K562 (cell line): ENCODE results near the gene CLC. TPM values are rescaled to one million over a fixed set of nuclear protein-coding genes. Genes with fewer than 3 reads are reported as not detected.

Source experiments
- ATAC-seq: fragments of 200-7000 bp; cut with Tn5 transposase; 3 replicates; pipeline ENCODE4 v1.9.1; 2020; ENCODE audit warnings: moderate library complexity
- BruUV-seq: library from RNA; stranded (reverse); fragments of 400-500 nt; replicated peaks from 2 replicates; lab custom pipeline; 2021; lab: Mats Ljungman, UMichigan
- CTCF ChIA-PET: fragments of 300-600 bp; formaldehyde crosslinking; extraction: SDS; loops from one replicate; lab custom pipeline; 2021; ENCODE audit warnings: low intra/inter-chr PET ratio; lab: Yijun Ruan, JAX
- POLR2A ChIA-PET: fragments of 300-600, 350-650 bp; sonication (Branson Sonifier 250); formaldehyde crosslinking; extraction: SDS; loops from one replicate; lab custom pipeline; 2021; ENCODE audit warnings: antibody characterized with exemption, inconsistent platforms; lab: Yijun Ruan, JAX
- DNase-seq, 4 experiments: peaks; one replicate each; pipeline versions ENCODE4 v3.0.0 to v3.0.0-alpha.2; 2011 to 2018; ENCODE audit warnings: low spot score in 3 of 4, mixed read lengths in 3 of 4; ENCODE audit errors: extremely low read depth in 1 of 4
- FAIRE-seq: peaks from 2 replicates; lab custom pipeline; 2011; peaks lifted over from hg19 to GRCh38; lab: Jason Lieb, UNC
- H2AFZ ChIP-seq: 2 replicates; pipeline ENCODE4 v1.6.0; 2011; ENCODE audit warnings: low read depth, low read length, control low read depth, inconsistent platforms
- H3K27ac ChIP-seq: fragments of 200-600 bp; 3 replicates; pipeline ENCODE4 v1.8.0; 2011; ENCODE audit warnings: low read depth, mild to moderate bottlenecking, control low read depth, inconsistent platforms, low read length, moderate library complexity, mixed read lengths; ENCODE audit errors: extremely low read depth
- H3K27me3 ChIP-seq, 2 experiments: fragments of 300-600 bp in 1 of 2; 2 replicates in 1 of 2; 3 replicates in 1 of 2; pipeline versions ENCODE4 v1.6.0 to v1.8.0; 2011; ENCODE audit warnings: inconsistent platforms in 2 of 2, low read length in 2 of 2, mild to moderate bottlenecking in 1 of 2, mixed read lengths in 1 of 2, moderate library complexity in 1 of 2; ENCODE audit not compliant: control insufficient read depth in 2 of 2, insufficient read depth in 2 of 2
- H3K36me3 ChIP-seq: fragments of 300-600 bp; 3 replicates; pipeline ENCODE4 v1.8.0; 2011; ENCODE audit warnings: mild to moderate bottlenecking, low read length, inconsistent platforms; ENCODE audit not compliant: control insufficient read depth, insufficient read depth
- H3K4me1 ChIP-seq, 2 experiments: fragments of 200-600 bp in 1 of 2; replicated peaks in 1 of 2; 2 replicates in 1 of 2; 3 replicates in 1 of 2; pipeline versions ENCODE4 v1.5.1 to v1.8.0; 2011; ENCODE audit warnings: inconsistent platforms in 2 of 2, low read length in 2 of 2, mild to moderate bottlenecking in 1 of 2, mixed read lengths in 1 of 2, moderate library complexity in 1 of 2; ENCODE audit not compliant: control insufficient read depth in 2 of 2, insufficient read depth in 2 of 2
- H3K4me2 ChIP-seq: 2 replicates; pipeline ENCODE4 v1.6.1; 2011; ENCODE audit warnings: low read length, control low read depth, inconsistent platforms, mixed read lengths; ENCODE audit not compliant: insufficient read depth
- H3K4me3 ChIP-seq: fragments of 200-600 bp; sonication (generic), shearing (Covaris generic); 2 replicates; pipeline ENCODE4 v1.5.1; 2016; ENCODE audit warnings: control low read depth, inconsistent platforms
- H3K79me2 ChIP-seq: fragments of 200-600 bp; 3 replicates; pipeline ENCODE4 v1.8.0; 2011; ENCODE audit warnings: low read length, inconsistent platforms; ENCODE audit not compliant: control insufficient read depth, insufficient read depth
- H3K9ac ChIP-seq, 2 experiments: 2 replicates each; pipeline versions ENCODE4 v1.6.0 to v1.6.1; 2011; ENCODE audit warnings: low read depth in 2 of 2, low read length in 2 of 2, control low read depth in 1 of 2, inconsistent platforms in 1 of 2, mild to moderate bottlenecking in 1 of 2, mixed read lengths in 1 of 2; ENCODE audit not compliant: insufficient read depth in 1 of 2
- H3K9me1 ChIP-seq: one replicate; pipeline ENCODE4 v1.6.0; 2011; ENCODE audit warnings: inconsistent platforms, mild to moderate bottlenecking, low read length, moderate library complexity; ENCODE audit not compliant: control insufficient read depth, insufficient read depth
- H3K9me3 ChIP-seq: replicated peaks from 2 replicates; pipeline ENCODE4 v1.5.1; 2011; ENCODE audit warnings: low read depth, low read length, inconsistent platforms; ENCODE audit not compliant: control insufficient read depth, insufficient read depth
- H4K20me1 ChIP-seq: replicated peaks from 2 replicates; pipeline ENCODE4 v1.6.1; 2011; ENCODE audit warnings: low read length, inconsistent platforms, mixed read lengths; ENCODE audit not compliant: control insufficient read depth, insufficient read depth
- ESRRB ChIP-seq: fragments of 250-450 bp; sonication (Bioruptor Pico); IDR thresholded peaks from 2 replicates; pipeline ENCODE4 v1.5.0; 2020; ENCODE audit warnings: mild to moderate bottlenecking, moderate library complexity, borderline replicate concordance
- FOXJ2 ChIP-seq: fragments of 200-800 bp; sonication (Bioruptor generic); IDR thresholded peaks from 2 replicates; pipeline ENCODE4 v1.6.1; 2016; ENCODE audit warnings: missing genetic modification characterization, missing compliant biosample characterization
- GATAD2B ChIP-seq: fragments of 450-650 bp; IDR thresholded peaks from 2 replicates; pipeline ENCODE4 v1.6.1; 2017; ENCODE audit warnings: mild to moderate bottlenecking, borderline replicate concordance
- GTF2E2 ChIP-seq: fragments of 200-800 bp; sonication (Bioruptor generic); IDR thresholded peaks from 2 replicates; pipeline ENCODE4 v1.6.1; 2016; ENCODE audit warnings: missing genetic modification characterization, missing compliant biosample characterization
- HDGF ChIP-seq: fragments of 450-650 bp; IDR thresholded peaks from 2 replicates; pipeline ENCODE4 v1.6.1; 2016
- HMGN3 ChIP-seq: IDR thresholded peaks from 2 replicates; pipeline ENCODE4 v1.6.1; 2011; ENCODE audit warnings: borderline replicate concordance, low read depth, mild to moderate bottlenecking, mixed read lengths, low read length; ENCODE audit not compliant: insufficient read length; ENCODE audit errors: extremely low read depth
- PCBP1 ChIP-seq: fragments of 200-400 bp; formaldehyde crosslinking; IDR thresholded peaks from 2 replicates; pipeline ENCODE4 v1.6.1; 2018; ENCODE audit warnings: mild to moderate bottlenecking, low read depth, low read length; ENCODE audit not compliant: poor library complexity, severe bottlenecking
- POU5F1 ChIP-seq: fragments of 150-350 bp; IDR thresholded peaks from 2 replicates; pipeline ENCODE4 v1.6.1; 2014; ENCODE audit warnings: borderline replicate concordance, low read length, low read depth, mild to moderate bottlenecking; ENCODE audit not compliant: partially characterized antibody
- RB1 ChIP-seq: fragments of 450-650 bp; IDR thresholded peaks from 2 replicates; pipeline ENCODE4 v1.6.1; 2017; ENCODE audit warnings: low read depth, mild to moderate bottlenecking
- ZBTB43 ChIP-seq: sonication (generic); formaldehyde crosslinking; IDR thresholded peaks from 2 replicates; pipeline ENCODE4 v1.8.0; 2023; ENCODE audit warnings: mild to moderate bottlenecking, missing genetic modification reagents
- ZEB2 ChIP-seq: fragments of 450-650 bp; IDR thresholded peaks from 2 replicates; pipeline ENCODE4 v1.6.1; 2016
- ZNF408 ChIP-seq: fragments of 250-450 bp; sonication (Bioruptor Pico); IDR thresholded peaks from 2 replicates; pipeline ENCODE4 v1.4.0; 2020; ENCODE audit warnings: low read depth, mild to moderate bottlenecking, moderate library complexity
- in situ Hi-C: fragments of 300-500 bp; cut with MboI; formaldehyde crosslinking; loops from 4 replicates; pipeline ENCODE4 v1.15.0; 2018; ENCODE audit warnings: inconsistent platforms, mixed read lengths
- intact Hi-C: fragments of 100-400 bp; cut with micrococcal nuclease; formaldehyde crosslinking; loops from 2 replicates; pipeline ENCODE4 v1.14.2; 2022
- polyA plus RNA-seq, 8 experiments: library from polyadenylated mRNA; depleted of rRNA in 4 of 8; stranded (reverse) in 5 of 8; unstranded in 3 of 8; fragments of >200 nt; fragmentation: Nextera tagmentation in 2 of 8; fragmentation: Illumina TruSeq in 1 of 8; extraction: Ambion mirVana in 2 of 8; extraction: Trizol in 1 of 8; gene quantifications; 2 replicates each; pipeline versions ENCODE4 v1.2.1 to v1.2.3, GENCODE V29; 2011 to 2014; ENCODE audit warnings: inconsistent platforms in 1 of 8, missing spikeins in 1 of 8
- total RNA-seq, 7 experiments: library from RNA; depleted of rRNA in 6 of 7; stranded (reverse); fragments of >200 nt in 6 of 7; fragmentation: Illumina TruSeq in 2 of 7; extraction: Trizol in 2 of 7; gene quantifications; 2 replicates each; pipeline versions ENCODE4 v1.2.1 to v1.2.3, GENCODE V29; 2011 to 2021; ENCODE audit warnings: low replicate concordance in 1 of 7
- TF ChIP-seq, protein P1 (sequence below): fragments of 250-450 bp; sonication (Bioruptor Pico); IDR thresholded peaks from 2 replicates; pipeline ENCODE4 v1.4.0; 2020
- TF ChIP-seq, protein P2 (sequence below): fragments of 450-650 bp; IDR thresholded peaks from 2 replicates; pipeline ENCODE4 v1.6.1; 2018; ENCODE audit warnings: mild to moderate bottlenecking, low read depth; ENCODE audit not compliant: partially characterized antibody

The CLC gene
- total and polyA plus RNA-seq, 9 of the 15 experiments (the other 6 are each of a cell fraction or from before 2014, with no cell fraction given), result 0.44 to 1.1 (median 0.67) TPM; not detected in 3

DNA sequence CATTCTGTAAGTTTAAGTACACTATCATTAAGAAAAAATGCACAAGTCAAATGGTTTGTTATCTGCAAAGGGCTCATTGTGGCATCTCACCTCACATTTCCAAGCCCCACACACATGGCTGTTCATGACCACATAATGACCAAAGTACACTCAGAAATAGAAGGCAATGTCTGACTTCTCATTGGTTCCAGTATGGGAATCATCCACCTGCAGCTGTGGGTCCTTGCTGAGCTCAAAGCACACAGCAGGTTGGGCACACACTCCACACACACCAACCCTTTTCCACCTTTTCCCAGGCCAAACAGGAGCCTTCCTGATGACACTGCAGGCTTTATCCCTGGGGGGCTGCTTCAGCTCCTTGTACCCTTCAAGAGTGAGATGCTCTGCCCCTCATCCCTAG lies 11.8 kb downstream of the CLC start:
- no peak for FAIRE-seq
- TF ChIP-seq POU5F1, result no peak
- TF ChIP-seq ZBTB43, result no peak
- no peak for TF ChIP-seq GTF2E2
- no peak for TF ChIP-seq HMGN3
- TF ChIP-seq, protein P1, sequence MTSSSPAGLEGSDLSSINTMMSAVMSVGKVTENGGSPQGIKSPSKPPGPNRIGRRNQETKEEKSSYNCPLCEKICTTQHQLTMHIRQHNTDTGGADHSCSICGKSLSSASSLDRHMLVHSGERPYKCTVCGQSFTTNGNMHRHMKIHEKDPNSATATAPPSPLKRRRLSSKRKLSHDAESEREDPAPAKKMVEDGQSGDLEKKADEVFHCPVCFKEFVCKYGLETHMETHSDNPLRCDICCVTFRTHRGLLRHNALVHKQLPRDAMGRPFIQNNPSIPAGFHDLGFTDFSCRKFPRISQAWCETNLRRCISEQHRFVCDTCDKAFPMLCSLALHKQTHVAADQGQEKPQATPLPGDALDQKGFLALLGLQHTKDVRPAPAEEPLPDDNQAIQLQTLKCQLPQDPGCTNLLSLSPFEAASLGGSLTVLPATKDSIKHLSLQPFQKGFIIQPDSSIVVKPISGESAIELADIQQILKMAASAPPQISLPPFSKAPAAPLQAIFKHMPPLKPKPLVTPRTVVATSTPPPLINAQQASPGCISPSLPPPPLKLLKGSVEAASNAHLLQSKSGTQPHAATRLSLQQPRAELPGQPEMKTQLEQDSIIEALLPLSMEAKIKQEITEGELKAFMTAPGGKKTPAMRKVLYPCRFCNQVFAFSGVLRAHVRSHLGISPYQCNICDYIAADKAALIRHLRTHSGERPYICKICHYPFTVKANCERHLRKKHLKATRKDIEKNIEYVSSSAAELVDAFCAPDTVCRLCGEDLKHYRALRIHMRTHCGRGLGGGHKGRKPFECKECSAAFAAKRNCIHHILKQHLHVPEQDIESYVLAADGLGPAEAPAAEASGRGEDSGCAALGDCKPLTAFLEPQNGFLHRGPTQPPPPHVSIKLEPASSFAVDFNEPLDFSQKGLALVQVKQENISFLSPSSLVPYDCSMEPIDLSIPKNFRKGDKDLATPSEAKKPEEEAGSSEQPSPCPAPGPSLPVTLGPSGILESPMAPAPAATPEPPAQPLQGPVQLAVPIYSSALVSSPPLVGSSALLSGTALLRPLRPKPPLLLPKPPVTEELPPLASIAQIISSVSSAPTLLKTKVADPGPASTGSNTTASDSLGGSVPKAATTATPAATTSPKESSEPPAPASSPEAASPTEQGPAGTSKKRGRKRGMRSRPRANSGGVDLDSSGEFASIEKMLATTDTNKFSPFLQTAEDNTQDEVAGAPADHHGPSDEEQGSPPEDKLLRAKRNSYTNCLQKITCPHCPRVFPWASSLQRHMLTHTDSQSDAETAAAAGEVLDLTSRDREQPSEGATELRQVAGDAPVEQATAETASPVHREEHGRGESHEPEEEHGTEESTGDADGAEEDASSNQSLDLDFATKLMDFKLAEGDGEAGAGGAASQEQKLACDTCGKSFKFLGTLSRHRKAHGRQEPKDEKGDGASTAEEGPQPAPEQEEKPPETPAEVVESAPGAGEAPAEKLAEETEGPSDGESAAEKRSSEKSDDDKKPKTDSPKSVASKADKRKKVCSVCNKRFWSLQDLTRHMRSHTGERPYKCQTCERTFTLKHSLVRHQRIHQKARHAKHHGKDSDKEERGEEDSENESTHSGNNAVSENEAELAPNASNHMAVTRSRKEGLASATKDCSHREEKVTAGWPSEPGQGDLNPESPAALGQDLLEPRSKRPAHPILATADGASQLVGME, result no peak
- no peak for TF ChIP-seq FOXJ2 (tag)
- TF ChIP-seq ESRRB, result no peak
- TF ChIP-seq ZNF408, result no peak
- no peak for TF ChIP-seq PCBP1
- TF ChIP-seq ZEB2, result no peak
- TF ChIP-seq RB1, result no peak
- TF ChIP-seq HDGF, result no peak
- no peak for TF ChIP-seq GATAD2B
- TF ChIP-seq, protein P2, sequence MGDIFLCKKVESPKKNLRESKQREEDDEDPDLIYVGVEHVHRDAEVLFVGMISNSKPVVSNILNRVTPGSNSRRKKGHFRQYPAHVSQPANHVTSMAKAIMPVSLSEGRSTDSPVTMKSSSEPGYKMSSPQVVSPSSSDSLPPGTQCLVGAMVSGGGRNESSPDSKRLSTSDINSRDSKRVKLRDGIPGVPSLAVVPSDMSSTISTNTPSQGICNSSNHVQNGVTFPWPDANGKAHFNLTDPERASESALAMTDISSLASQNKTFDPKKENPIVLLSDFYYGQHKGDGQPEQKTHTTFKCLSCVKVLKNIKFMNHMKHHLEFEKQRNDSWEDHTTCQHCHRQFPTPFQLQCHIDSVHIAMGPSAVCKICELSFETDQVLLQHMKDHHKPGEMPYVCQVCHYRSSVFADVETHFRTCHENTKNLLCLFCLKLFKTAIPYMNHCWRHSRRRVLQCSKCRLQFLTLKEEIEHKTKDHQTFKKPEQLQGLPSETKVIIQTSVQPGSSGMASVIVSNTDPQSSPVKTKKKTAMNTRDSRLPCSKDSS, result no peak

More for the DNA sequence above, 11.8 kb downstream of the CLC start:
- Histone ChIP-seq H3K27me3 (peaks cover 0 to 8% of the 10 kb centered on the region in 2 experiments; a peak in 1 of 5 replicates), H3K4me2 (no peak overlapping the region), H3K9ac (no peak overlapping the region), H3K36me3 (no peaks in the 10 kb centered on the region), H2AFZ (no peak overlapping the region), H3K79me2 (no peaks in the 10 kb centered on the region), H3K9me1 (no peaks in the 10 kb centered on the region), H4K20me1 (no peaks in the 10 kb centered on the region), H3K4me3 (no peak overlapping the region), H3K9me3 (no peaks in the 10 kb centered on the region), H3K4me1 (no peaks in the 10 kb centered on the region), H3K27ac (no peak overlapping the region)
- DNase-seq (no peak), ATAC-seq (no peak)
- in situ Hi-C loops, result no loop called here
- ChIA-PET POLR2A (no interaction called here), CTCF (no interaction called here)
- BruUV-seq, result no TSS peak
- intact Hi-C loops, result no loop called here
